Stimulated activated naive CD4-positive, alpha-beta T cell (primary cell): ENCODE measurements around the gene LCORL.
"Not testable (repeated sequence)": the region's sequence is repeated elsewhere in the genome, so short reads cannot be mapped to it uniquely, and the experiment has no call there.

ENCODE experiments used
- DNase-seq, 6 experiments: peaks; one replicate each; lab custom pipeline; 2025; lab: John Stamatoyannopoulos, UW

Gene LCORL

DNA sequence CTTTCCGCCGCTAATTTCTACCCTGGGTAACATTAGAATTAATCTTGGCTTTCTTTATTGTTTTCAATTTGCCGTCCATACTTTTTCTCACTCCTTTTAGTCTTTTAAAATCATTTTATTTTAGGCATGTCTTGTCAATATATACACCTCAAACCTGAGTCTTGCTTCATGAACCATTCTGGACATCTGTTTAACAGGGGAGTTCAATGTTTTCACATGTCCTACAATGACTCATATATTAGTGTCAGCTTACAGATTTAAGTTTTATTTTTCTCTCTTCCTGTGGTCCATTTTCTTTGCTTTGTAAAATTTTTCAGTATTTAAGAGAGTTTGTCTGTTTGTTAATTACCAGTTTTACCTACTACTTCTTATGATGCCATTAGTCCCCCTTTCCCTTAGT, 89.5 kb downstream of the LCORL start:
- no peak for DNase-seq

DNA sequence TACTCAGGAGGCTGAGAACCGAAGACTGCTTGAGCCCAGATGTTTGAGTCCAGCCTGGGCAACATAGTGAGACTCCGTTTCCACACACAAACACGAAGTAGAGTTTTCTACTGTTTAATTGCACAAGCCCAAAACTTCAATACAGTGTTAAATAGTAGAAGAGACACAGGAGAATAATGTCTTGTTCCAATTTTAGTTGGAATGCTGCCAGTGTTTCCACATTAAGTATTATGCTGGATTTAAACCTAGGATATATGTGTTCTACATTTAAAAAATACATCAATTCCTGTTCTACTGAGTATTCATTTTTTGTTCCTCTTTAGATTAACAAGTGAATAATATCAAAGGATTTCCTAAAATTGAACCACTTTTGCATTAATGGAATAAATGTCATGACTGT, 91.3 kb downstream of the LCORL start:
- no peak for DNase-seq

DNA sequence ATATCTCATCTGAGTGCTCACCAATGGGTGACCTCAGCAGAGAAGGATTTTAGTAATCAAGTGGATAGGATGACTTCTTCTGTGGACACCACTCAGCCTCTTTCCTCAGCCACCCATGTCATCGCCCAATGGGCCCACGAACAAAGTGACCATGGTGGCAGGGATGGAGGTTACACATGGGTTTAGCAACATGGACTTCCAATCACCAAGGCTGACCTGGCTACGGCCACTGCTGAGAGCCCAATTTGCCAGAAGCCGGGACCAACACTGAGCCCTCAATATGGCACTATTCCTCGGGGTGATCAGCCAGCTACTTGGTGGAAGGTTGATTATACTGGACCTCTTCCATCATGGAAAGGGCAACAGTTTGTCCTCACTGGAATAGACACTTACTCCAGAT, 97.4 kb downstream of the LCORL start:
- no peak for DNase-seq

DNA sequence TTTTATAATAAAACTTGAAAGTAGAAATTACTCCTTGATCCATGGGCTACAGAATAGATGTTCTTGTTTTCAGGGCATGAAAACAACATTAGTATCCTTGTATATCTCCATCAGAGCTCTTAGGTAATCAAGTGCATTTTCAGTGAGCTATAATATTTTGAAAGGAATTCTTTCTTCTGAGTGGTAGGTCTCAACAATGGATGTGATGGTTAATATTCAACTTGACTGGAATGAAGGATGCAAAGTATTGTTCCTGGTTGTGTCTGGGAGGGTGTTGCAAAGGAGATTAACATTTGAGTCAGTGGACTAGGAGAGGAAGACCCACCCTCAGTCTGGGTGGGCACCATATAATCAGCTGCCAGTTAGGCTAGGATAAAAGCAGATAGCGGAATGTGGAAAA, 100.1 kb downstream of the LCORL start:
- no peak for DNase-seq

DNA sequence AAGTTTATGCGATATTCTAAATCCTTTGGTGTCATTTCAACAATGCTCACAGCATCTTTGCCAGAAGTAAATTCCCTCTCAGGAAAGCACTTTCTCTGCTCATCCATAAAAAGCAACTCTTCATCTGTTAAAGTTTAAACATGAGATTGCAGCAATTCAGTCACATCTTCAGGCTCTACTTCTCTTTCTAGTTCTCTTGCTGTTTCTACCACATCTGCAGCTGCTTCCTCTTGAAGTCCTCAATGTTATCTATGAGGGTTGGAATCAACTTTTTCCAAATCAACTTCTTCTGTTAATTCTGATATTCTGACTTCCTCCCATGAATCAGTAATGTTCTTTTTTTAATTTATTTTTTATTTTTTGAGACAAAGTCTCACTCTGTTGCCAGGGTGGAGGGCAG, 100.9 kb downstream of the LCORL start:
- no peak for DNase-seq

DNA sequence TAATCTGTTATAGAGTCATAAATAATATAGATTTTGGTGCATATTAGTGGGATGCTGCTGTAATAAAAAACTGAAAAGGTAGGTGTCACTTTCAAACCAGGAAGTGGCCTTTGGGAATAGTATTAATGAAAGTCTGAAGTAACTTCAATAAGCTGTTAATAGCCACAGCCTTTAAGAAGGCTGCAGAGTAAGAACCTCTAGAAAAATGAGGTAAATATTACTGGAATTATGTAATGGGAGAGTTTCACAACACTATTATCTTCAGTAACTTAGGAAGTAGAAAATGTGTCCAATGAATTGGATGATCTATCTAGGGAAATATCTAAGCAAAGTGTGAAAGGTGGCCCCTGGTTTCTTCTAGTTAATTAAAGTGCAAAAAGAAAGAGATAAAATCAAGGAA, 106.1 kb downstream of the LCORL start:
- DNase-seq, result no peak

DNA sequence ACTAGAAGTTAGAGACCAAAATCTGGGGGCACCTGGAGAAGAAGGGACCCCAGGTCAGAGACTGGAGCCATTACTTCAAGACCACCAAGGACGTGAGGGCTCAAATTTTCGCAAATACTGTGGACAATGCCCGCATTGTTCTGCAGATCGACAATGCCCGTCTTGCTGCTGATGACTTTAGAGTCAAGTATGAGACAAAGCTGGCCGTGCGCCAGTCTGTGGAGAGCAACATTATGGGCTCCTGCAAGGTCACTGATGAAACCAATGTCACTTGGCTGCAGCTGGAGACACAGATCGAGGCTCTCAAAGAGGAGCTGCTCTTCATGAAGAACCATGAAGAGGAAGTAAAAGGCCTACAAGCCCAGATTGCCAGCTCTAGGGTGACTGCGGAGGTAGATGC, 109.5 kb downstream of the LCORL start:
- DNase-seq, result no peak

DNA sequence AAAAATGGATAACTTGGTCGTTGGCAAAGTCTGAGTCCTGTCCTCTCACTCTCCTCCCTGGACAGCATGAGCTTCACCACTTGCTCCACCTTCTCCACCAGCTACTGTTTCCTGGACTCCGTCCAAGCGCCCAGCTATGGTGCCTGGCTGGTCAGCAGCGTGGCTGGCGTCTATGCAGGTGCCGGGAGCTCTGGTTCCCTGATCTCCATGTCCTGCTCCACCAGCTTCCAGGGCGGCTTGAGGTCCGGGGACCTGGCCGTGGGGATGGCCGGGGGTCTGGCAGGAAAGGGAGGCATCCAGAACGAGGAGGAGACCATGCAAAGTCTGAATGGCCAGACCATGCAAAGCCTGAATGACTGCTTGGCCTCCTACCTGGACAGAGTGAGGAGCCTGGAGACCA, 109.9 kb downstream of the LCORL start:
- DNase-seq, result no peak

DNA sequence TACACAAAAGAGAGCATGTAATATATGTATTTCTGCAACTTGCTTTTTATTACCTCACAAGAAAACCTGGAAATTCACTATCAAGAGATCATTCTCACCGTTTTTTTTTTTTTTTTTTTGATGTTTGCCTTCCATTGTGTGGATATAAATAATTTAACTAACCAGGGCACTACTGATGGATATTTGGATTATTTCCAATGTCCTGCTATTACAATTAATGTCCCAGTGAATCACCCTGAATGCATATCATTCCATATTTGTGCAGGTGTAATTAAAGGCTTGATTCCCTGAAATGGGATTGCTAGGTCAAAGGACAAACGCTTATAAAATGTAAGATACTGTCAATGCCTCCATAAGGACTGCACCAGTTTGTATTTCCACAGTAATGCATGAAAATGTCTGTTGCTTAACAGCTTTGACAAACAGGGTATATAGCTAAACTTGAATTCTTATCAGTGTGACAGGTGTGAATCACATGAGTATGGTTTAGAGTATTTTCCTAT, 123.0 kb downstream of the LCORL start:
- no peak for DNase-seq

DNA sequence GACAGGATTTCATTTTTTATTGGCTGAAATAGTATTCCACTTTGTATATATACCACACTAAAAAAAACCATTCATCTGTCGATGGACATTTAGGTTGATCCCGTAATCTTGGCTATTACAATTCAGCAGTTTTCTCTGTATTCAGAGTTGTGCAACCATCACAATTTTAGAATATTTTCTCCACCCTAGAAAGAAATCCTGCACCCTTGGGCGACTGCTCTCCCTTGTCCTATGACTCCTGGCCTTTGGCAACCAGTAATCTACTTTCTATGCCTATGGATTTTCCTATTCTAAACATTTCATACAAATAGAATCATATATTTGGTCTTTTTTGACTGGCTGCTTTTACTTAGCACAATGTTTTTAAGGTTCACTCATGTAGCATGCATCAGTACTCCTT, 126.1 kb downstream of the LCORL start:
- no peak for DNase-seq

DNA sequence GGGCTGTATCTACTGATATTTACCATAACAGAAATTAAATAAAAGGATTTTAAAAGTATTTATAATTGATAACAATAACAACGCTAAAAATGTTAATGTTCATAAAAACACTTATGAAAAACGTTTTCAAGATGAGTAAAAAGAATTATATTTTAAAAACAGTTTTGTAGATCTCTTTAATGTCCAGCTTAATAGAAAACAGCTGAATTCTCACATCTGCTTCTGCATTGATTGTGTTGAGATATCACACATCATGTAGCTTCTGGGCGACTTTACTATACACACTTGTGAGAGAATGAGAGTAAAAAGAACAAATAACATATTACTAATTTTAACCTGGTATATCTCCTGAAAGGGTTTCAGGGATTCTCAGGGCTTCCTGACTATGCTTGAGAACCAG, 127.1 kb downstream of the LCORL start:
- DNase-seq, result no peak

DNA sequence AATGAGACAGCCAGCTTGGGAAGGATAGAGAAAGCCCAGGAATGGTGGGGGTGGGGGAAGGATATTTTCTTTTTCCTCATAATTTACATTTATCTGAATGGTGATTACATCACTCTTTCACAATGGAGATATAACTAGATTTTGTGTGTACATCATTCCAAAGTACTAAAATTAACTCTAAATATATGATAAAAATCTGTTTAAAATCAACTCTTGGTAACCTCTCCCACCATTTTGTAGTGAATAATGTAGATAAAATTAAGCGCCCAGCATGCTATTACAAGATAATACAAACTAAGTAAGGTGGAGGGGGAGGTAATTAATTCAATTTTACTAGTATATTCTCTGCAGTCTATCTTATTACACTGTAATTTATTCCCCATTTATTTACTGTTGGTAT, 131.9 kb downstream of the LCORL start:
- DNase-seq, result no peak

DNA sequence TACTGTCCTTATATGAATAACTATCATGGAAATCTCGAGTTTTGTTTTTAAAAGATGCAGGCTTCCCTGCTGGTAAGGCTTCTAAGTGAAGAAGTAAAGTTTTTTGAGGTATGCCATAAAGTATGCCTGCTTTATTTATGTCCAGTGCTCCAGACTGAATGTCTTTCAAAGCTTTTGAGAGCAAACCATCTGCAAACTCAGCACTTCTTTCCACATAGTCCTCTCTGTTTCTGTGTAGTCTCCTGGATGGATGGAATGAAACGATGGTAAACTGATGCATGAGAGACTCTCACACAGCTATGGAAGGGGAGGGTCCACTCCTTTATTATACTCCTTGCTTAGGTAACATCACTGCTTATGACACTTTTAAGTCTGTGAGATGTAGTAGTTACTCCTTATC, 137.0 kb downstream of the LCORL start:
- no peak for DNase-seq

DNA sequence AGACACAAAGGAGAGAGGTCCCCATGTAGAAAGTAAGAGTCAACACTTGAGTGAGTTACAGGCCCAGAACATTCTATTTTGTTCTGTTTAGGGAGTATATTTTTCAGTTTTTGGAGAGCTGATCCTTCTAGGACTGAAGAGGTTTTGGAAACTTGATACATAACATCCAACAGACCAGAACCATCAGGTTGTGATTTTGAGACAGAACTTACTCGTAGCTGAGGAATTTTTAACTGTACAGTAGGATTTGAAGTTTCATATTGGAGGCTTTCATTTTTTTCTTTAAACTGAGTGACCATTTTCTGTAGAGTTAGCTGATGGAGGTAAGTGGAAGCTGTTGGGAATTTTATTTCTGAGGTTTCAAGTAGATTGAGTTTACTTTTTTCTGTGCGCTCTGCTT, 137.5 kb downstream of the LCORL start:
- no peak for DNase-seq

DNA sequence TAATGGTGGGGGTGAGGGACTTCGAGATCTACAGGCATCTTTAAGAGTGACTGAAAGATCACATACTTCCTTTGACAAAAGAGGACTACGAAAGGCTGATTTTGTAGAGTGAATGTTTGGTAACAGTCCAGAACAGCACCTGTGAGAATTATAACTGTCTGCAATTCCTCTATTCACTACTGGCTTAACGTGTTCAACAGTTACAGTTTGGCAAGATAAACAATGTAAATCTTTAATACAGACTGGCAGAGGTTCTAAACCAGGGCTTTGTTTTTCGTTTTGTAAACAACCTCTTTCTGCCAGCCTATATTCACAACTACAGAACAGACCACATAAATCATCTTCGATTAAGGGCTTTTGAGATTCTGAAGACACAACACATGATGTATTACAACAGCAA, 143.9 kb downstream of the LCORL start:
- DNase-seq, result no peak

DNA sequence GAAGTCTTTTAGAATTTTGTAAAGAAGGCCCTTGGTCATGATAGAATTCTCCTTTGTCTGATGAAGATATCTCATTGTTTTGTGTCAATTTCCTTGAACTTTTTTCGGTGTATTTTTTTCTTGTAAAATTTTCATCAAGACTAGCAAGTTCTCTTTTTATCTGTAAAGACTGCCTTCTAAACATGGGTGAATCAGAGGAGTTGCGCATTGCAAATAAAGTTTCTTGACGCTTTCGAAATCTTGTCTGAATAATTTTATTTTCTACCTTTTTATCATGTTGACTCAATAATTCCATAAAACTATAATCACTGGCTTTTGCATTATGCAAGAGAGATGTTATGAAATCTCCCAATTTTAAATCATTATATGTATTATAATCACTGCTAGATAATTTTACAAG, 144.6 kb downstream of the LCORL start:
- no peak for DNase-seq

DNA sequence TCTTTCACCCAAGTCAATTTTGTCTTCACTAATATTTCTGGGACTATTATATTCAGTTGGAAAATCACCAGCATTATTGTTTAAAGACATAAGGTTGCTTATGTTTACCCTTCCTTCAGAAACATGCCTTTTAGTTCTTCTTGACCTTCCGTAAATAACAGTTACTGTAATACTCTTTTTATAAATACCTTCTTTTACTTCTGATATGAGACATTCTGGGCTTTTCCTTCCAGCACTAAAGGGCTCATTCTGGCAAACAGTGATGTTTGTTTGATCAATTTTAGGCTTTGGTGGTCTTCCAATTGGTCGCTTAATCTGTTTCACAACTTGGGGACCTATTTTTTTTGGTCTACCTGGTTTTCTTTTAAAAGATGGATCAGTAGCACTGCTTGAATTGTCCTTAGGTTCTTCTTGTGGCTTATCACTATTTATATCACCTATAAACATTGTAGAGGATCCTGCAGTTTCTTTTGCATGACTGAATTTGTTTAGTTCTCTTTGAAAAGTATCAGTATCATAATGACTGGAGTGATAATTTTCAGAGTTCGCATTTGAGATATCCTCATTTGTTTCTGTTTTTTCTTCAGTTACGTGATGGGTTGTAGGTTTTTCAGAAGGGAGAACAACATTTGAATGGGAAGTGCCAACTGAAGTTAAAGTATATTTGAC, 146.0 kb downstream of the LCORL start:
- no peak for DNase-seq

DNA sequence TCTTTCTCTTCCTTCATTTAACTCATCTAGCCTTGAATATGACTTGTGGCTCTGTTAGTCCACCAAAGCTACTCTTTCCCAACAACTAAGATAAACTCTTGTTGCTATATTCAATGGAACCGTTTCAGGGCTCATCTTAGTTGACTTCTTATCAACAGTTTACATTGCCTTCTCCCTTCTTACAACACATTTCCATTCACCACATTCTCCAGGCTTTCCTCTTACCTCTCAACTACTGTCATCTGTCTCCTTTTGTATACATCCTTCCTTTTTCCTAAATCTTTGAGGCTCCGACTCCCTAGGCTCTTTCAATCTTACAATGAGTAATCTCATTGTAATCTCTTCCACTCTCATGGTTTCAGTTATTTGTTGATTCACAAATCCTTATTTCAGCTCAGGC, 152.2 kb downstream of the LCORL start:
- DNase-seq, result no peak

DNA sequence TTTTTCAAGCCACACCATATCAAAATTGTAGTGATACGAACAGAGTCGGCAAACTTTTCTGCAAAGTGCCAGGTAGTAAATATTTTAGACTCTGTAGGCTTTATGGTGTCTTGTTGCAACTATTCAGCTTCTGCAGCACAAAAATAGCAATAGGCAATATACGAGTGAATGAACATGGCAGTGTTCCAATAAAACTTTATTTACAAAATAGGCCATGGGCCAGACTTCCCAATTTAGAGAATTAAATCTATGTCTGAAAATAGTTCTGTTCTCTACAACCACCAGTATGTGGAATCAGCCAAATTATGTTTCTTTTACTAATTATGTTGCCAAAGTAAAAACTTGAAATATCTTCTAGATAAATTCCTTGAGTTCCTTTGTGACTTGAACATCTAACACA, 154.3 kb downstream of the LCORL start:
- no peak for DNase-seq

DNA sequence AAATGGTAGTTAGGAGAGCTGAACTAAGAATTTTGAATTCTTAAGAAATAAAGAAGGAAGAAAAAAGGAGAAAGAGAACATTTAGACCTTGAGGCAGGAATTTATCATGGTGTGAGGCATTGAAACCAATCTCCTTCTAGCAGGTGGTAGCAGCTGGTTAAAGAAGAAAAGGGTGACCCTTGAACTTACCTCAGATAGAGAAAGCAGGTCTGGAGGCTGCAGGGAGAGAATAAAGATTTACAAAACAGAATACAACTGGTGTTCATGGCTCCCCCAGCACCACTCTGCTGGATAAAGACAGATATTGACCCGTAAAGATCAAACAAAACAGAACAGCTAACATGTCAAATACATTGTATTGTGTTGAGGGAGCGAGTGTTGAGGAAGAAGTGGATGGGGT, 154.7 kb downstream of the LCORL start:
- DNase-seq, result no peak

DNA sequence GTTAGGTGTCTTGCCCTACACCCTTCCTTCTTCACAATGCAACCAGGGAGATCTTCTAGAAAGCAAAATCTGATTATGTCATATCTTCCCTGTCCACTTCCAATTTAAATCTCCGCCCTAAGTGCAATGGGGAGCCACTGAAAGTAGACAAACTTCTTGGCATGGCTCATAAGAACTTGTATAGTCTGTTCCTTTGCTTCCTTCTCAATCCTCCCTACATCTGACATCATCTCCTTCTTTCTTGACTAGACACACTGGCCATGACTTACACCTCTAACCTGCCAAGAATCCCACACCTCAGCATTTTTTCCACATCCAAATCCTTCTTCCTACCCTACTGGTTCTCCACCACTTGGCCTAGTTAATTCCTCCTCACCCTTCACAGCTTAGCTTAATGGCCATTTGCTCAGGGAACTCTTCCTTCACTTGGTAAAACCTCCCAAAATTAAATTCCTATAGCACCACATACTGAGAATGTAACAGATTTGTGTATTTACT, 155.6 kb downstream of the LCORL start:
- DNase-seq, result no peak

DNA sequence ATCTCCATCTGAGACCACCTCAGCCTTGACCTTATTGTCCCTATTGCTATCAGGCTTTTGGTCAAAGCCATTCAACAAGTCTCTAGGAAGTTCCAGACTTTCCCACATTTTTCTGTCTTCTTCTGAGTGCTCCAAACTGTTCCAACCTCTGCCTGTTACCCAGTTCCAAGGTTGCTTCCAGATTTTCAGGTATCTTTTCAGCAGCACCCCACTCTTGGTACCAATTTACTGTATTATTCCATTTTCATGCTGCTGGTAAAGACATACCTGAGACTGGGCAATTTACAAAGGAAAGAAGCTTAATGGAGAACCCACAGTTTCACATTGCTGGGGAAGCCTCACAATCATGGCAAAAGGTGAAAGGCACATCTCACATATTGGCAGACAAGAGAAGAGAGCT, 159.6 kb downstream of the LCORL start:
- not testable (repeated sequence) for DNase-seq

DNA sequence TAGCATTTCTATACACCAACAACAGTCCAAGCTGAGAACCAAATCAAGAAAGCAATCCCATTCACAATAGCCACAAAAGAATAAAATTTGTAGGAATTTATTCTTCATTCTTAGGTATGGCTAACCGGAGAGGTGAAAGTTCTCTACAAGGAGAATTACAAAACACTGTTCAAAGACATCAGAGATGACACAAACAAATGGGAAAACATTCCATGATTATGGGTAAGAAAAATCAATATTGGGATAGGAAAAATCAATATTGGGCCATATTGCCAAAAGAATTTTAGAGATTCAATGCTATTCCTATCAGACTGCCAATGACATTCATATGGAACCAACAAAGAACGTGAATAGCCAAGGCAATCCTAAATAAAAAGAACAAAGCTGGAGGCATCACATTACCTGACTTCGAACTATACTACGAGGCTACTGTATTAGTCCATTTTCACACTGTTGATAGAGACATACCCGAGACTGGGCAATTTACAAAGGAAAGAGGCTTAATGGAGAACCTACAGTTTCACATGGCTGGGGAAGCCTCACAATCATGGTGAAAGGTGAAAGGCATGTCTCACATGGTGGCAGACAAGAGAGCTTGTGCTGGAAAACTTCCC, 161.7 kb downstream of the LCORL start:
- no peak for DNase-seq

DNA sequence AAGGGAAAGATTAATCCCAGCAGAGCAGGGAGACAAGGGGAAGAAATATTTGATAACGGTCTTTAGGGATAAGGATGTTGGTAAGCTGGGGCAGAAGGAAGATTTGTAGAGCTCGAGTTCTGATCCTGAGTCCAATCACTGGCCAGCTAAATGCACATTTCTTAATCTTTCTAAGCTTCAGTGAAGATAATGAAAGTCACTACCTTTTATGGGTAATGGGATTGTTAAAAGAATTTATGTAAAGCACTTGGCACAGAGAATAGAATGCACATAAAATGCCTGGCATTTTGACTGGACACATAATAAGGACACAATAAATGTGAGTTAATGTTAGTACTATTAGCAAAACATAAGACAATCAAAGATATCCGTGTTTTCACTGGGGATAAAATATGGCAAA, 167.5 kb downstream of the LCORL start:
- no peak for DNase-seq
